A673 (cell line): ENCODE measurements around the gene CCDC17. TPM values are rescaled to one million over a fixed set of nuclear protein-coding genes. Genes with fewer than 3 reads are reported as not detected.
A peak's percentile ranks its signal among the peaks of the same experiment; 100 is the strongest.

Source experiments
- BruUV-seq: library from RNA; stranded (reverse); fragments of 400-500 nt; replicated peaks from 2 replicates; lab custom pipeline; 2021; lab: Mats Ljungman, UMichigan
- CTCF ChIA-PET: fragments of 300-600 bp; sonication (Branson Sonifier 250); formaldehyde crosslinking; loops from one replicate; lab custom pipeline; 2022; ENCODE audit warnings: antibody characterized with exemption; lab: Charles Lee
- POLR2A ChIA-PET: fragments of 300-600 bp; sonication (Branson Sonifier 250); formaldehyde crosslinking; loops from one replicate; lab custom pipeline; 2022; ENCODE audit warnings: antibody characterized with exemption; ENCODE audit not compliant: low non-redundant PET; lab: Charles Lee
- DNase-seq: peaks from one replicate; pipeline ENCODE4 v3.0.0-alpha.2; 2015; ENCODE audit warnings: low spot score
- H3K27ac ChIP-seq: fragments of 200-600 bp; sonication (generic); 2 replicates; pipeline ENCODE4 v1.5.1; 2016; ENCODE audit warnings: mixed run types, low read depth, mild to moderate bottlenecking, mixed read lengths, antibody characterized with exemption, low read length; ENCODE audit not compliant: poor library complexity, severe bottlenecking
- H3K27me3 ChIP-seq: fragments of 200-600 bp; sonication (generic); replicated peaks from 2 replicates; pipeline ENCODE4 v1.6.1; 2017; ENCODE audit warnings: mixed run types, low read depth, mild to moderate bottlenecking, mixed read lengths, antibody characterized with exemption, low read length; ENCODE audit not compliant: insufficient read depth, poor library complexity
- H3K36me3 ChIP-seq: fragments of 200-600 bp; sonication (generic); 2 replicates; pipeline ENCODE4 v1.6.1; 2016; ENCODE audit warnings: mixed run types, mild to moderate bottlenecking, mixed read lengths, antibody characterized with exemption, low read length; ENCODE audit not compliant: insufficient read depth, poor library complexity, severe bottlenecking
- H3K4me1 ChIP-seq: fragments of 200-600 bp; sonication (generic); 2 replicates; pipeline ENCODE4 v1.6.1; 2017; ENCODE audit warnings: mixed run types, mild to moderate bottlenecking, mixed read lengths, antibody characterized with exemption, low read length; ENCODE audit not compliant: insufficient read depth, poor library complexity, severe bottlenecking
- H3K4me3 ChIP-seq: fragments of 200-600 bp; sonication (generic); 2 replicates; pipeline ENCODE4 v1.5.1; 2016; ENCODE audit warnings: low read depth, mixed run types, mild to moderate bottlenecking, mixed read lengths, low read length; ENCODE audit not compliant: poor library complexity, severe bottlenecking
- H3K9me3 ChIP-seq: fragments of 200-600 bp; sonication (generic); 2 replicates; pipeline ENCODE4 v1.6.1; 2016; ENCODE audit warnings: mixed run types, low read depth, mild to moderate bottlenecking, mixed read lengths, antibody characterized with exemption, low read length; ENCODE audit not compliant: poor library complexity, severe bottlenecking
- CTCF ChIP-seq: fragments of 300-800, 200-600 bp; sonication (generic); conservative IDR thresholded peaks from 2 replicates; pipeline ENCODE4 v1.5.1; 2017; ENCODE audit warnings: low read depth, mild to moderate bottlenecking, antibody characterized with exemption, low read length, moderate library complexity, mixed read lengths
- EZH2 ChIP-seq: fragments of 200-600 bp; sonication (generic); IDR thresholded peaks from 2 replicates; pipeline ENCODE4 v1.6.1; 2017; ENCODE audit warnings: borderline replicate concordance, low read depth, mild to moderate bottlenecking, mixed read lengths, antibody characterized with exemption, low read length; ENCODE audit not compliant: poor library complexity, severe bottlenecking
- intact Hi-C: fragments of 100-400 bp; cut with micrococcal nuclease; formaldehyde crosslinking; loops from one replicate; pipeline ENCODE4 v1.10.0; 2022; ENCODE audit not compliant: unreplicated experiment
- total RNA-seq: library from RNA; stranded (reverse); gene quantifications from 2 replicates; pipeline ENCODE4 v1.2.3, GENCODE V29; 2021

Gene CCDC17
- total RNA-seq, 1 experiment from 2014 or later, result 2.0 TPM

- H3K4me1 ChIP-seq, result peaks cover 19% of the 10 kb centered on the region
These were observed 38.3 kb downstream of the CCDC17 start for GRCh38 chr1:45585496-45586075.

GRCh38 chr1:45585110-45585426 lies 38.8 kb downstream of the CCDC17 start:
- H3K36me3 ChIP-seq, result peaks cover 12% of the 10 kb centered on the region
- CTCF ChIA-PET, result interaction anchor here (0.6 to 0.7 kb wide), 2 partner anchors 34 to 85 kb away, joined by 3 to 4 read pairs; partner anchors contain the start of gene AKR1A1
- intact Hi-C loops, result no loop called here
- H3K27me3 ChIP-seq, result no peaks in the 10 kb centered on the region
- POLR2A ChIA-PET, result interaction anchor here (0.6 to 0.7 kb wide), 2 partner anchors 30 to 104 kb away, joined by 3 to 4 read pairs; no protein-coding TSS in a partner anchor
- no peak for DNase-seq
- H3K4me1 ChIP-seq, result peaks cover 15% of the 10 kb centered on the region
- BruUV-seq, result TSS peak; percentile 40
- H3K4me3 ChIP-seq, result peak overlapping the region; percentile 93
- TF ChIP-seq EZH2 (no peak), CTCF (no peak)
- no peaks in the 10 kb centered on the region for H3K9me3 ChIP-seq
- H3K27ac ChIP-seq, result peak overlapping the region; percentile 99

More at GRCh38 chr1:45585496-45586075, 38.3 kb downstream of the CCDC17 start:
- Histone ChIP-seq H3K9me3 (no peaks in the 10 kb centered on the region), H3K27me3 (no peaks in the 10 kb centered on the region), H3K4me3 (peak overlapping the region; percentile 93), H3K27ac (peak overlapping the region; percentile 99), H3K36me3 (peaks cover 14% of the 10 kb centered on the region)
- ChIA-PET CTCF (no interaction called here), POLR2A (no interaction called here)
- DNase-seq, result no peak
- TF ChIP-seq CTCF, result no peak
- no peak for TF ChIP-seq EZH2
- intact Hi-C loops, result no loop called here
- no TSS peak for BruUV-seq

- Histone ChIP-seq H3K27ac (peak overlapping the region; percentile 99), H3K4me1 (peaks cover 11% of the 10 kb centered on the region), H3K36me3 (peaks cover 12% of the 10 kb centered on the region), H3K9me3 (no peaks in the 10 kb centered on the region), H3K4me3 (peak overlapping the region; percentile 93), H3K27me3 (no peaks in the 10 kb centered on the region)
- TF ChIP-seq CTCF (peak; percentile 47), EZH2 (no peak)
- POLR2A ChIA-PET, result interaction anchor here (0.6 to 0.7 kb wide), 3 partner anchors 31 to 104 kb away, joined by 3 to 4 read pairs (median 3); no protein-coding TSS in a partner anchor
- DNase-seq, result peak; percentile 95
- CTCF ChIA-PET, result interaction anchor here (0.6 to 0.7 kb wide), 2 partner anchors 34 to 85 kb away, joined by 3 to 4 read pairs; partner anchors contain the start of gene AKR1A1
- intact Hi-C loops, result no loop called here
- BruUV-seq, result no TSS peak
These were observed 39.3 kb downstream of the CCDC17 start for GRCh38 chr1:45584351-45585109.
